K562 (cell line): ENCODE data around the gene ITGA11. TPM values are rescaled to one million over a fixed set of nuclear protein-coding genes. Genes with fewer than 3 reads are reported as not detected.
A peak's percentile ranks its signal among the peaks of the same experiment; 100 is the strongest.

Experiments used
- ARID1B ChIP-seq: fragments of 450-650 bp; IDR thresholded peaks from 2 replicates; pipeline ENCODE4 v1.6.1; 2016; ENCODE audit warnings: antibody characterized with exemption, mild to moderate bottlenecking, inconsistent platforms
- ATF3 ChIP-seq, 2 experiments: fragments of 450-650 bp in 1 of 2; sonication (generic) in 1 of 2; formaldehyde crosslinking in 1 of 2; IDR thresholded peaks in 1 of 2; conservative IDR thresholded peaks in 1 of 2; 2 replicates each; pipeline versions ENCODE4 v1.6.1 to v1.8.1; 2016 to 2023; ENCODE audit warnings: mild to moderate bottlenecking in 2 of 2, moderate library complexity in 2 of 2, inconsistent platforms in 1 of 2, missing genetic modification reagents in 1 of 2
- CBFA2T2 ChIP-seq: fragments of 450-650 bp; conservative IDR thresholded peaks from 2 replicates; pipeline ENCODE4 v1.6.1; 2017; ENCODE audit warnings: mild to moderate bottlenecking
- ETS2 ChIP-seq: IDR thresholded peaks from 2 replicates; pipeline ENCODE4 v1.6.1; 2016; ENCODE audit warnings: borderline replicate concordance, missing genetic modification characterization, mild to moderate bottlenecking, moderate library complexity, missing compliant biosample characterization; ENCODE audit not compliant: poor library complexity, severe bottlenecking
- EZH2 ChIP-seq: IDR thresholded peaks from 2 replicates; pipeline ENCODE4 v1.6.1; 2012; ENCODE audit warnings: low read depth, mild to moderate bottlenecking, inconsistent platforms, low read length, borderline replicate concordance
- FOXP1 ChIP-seq: sonication (generic); formaldehyde crosslinking; IDR thresholded peaks from 2 replicates; pipeline ENCODE4 v1.8.0; 2022; ENCODE audit warnings: mild to moderate bottlenecking, missing genetic modification reagents
- GTF2E2 ChIP-seq: fragments of 200-800 bp; sonication (Bioruptor generic); IDR thresholded peaks from 2 replicates; pipeline ENCODE4 v1.6.1; 2016; ENCODE audit warnings: missing genetic modification characterization, missing compliant biosample characterization
- KAT8 ChIP-seq: fragments of 450-650 bp; IDR thresholded peaks from 2 replicates; pipeline ENCODE4 v1.6.1; 2016; ENCODE audit warnings: low read depth, mild to moderate bottlenecking
- MAZ ChIP-seq, 2 experiments: fragments of 450-650 bp in 1 of 2; sonication (generic) in 1 of 2; formaldehyde crosslinking; IDR thresholded peaks in 1 of 2; conservative IDR thresholded peaks in 1 of 2; 2 replicates each; pipeline versions ENCODE4 v1.4.0 to v1.5.0; 2020; ENCODE audit warnings: mild to moderate bottlenecking in 1 of 2, missing genetic modification reagents in 1 of 2
- NBN ChIP-seq: fragments of 450-650 bp; IDR thresholded peaks from 2 replicates; pipeline ENCODE4 v1.6.1; 2016; ENCODE audit warnings: low read depth, mild to moderate bottlenecking
- PREB ChIP-seq: sonication (generic); formaldehyde crosslinking; IDR thresholded peaks from 2 replicates; pipeline ENCODE4 v1.8.1; 2023; ENCODE audit warnings: mild to moderate bottlenecking, missing genetic modification reagents
- PURB ChIP-seq: sonication (generic); formaldehyde crosslinking; IDR thresholded peaks from 2 replicates; pipeline ENCODE4 v1.9.0; 2021; ENCODE audit warnings: low read depth, mild to moderate bottlenecking, missing genetic modification reagents
- RCOR1 ChIP-seq, 2 experiments: IDR thresholded peaks; 2 replicates each; pipeline ENCODE4 v1.6.1; 2012; ENCODE audit warnings: low read depth in 2 of 2, low read length in 2 of 2, borderline replicate concordance in 1 of 2, improper control_type of control experiment in 1 of 2
- SMAD2 ChIP-seq: fragments of 150-350 bp; IDR thresholded peaks from 2 replicates; pipeline ENCODE4 v1.6.1; 2014; ENCODE audit warnings: low read depth, mild to moderate bottlenecking, low read length
- THRB ChIP-seq: fragments of 450-650 bp; formaldehyde crosslinking; conservative IDR thresholded peaks from 2 replicates; pipeline ENCODE4 v1.4.0; 2022; ENCODE audit warnings: mild to moderate bottlenecking, missing genetic modification characterization
- ZBTB34 ChIP-seq: fragments of 250-450 bp; sonication (Bioruptor Pico); IDR thresholded peaks from 2 replicates; pipeline ENCODE4 v1.8.0; 2021; ENCODE audit warnings: mild to moderate bottlenecking, moderate library complexity
- ZNF165 ChIP-seq: fragments of 250-450 bp; sonication (Bioruptor Pico); IDR thresholded peaks from 2 replicates; pipeline ENCODE4 v1.4.0; 2020; ENCODE audit warnings: borderline replicate concordance
- ZNF212 ChIP-seq: fragments of 450-650 bp; formaldehyde crosslinking; IDR thresholded peaks from 2 replicates; pipeline ENCODE4 v1.4.0; 2020; ENCODE audit warnings: mild to moderate bottlenecking
- ZNF24 ChIP-seq: fragments of 450-650 bp; IDR thresholded peaks from 2 replicates; pipeline ENCODE4 v1.6.1; 2016
- ZNF444 ChIP-seq: fragments of 250-450 bp; sonication (Bioruptor Pico); IDR thresholded peaks from 2 replicates; pipeline ENCODE4 v1.4.0; 2020; ENCODE audit warnings: mild to moderate bottlenecking, moderate library complexity
- ZNF696 ChIP-seq: fragments of 250-450 bp; sonication (Bioruptor Pico); conservative IDR thresholded peaks from 2 replicates; pipeline ENCODE4 v1.4.0; 2020; ENCODE audit warnings: mild to moderate bottlenecking, moderate library complexity
- polyA plus RNA-seq, 8 experiments: library from polyadenylated mRNA; depleted of rRNA in 4 of 8; stranded (reverse) in 5 of 8; unstranded in 3 of 8; fragments of >200 nt; fragmentation: Nextera tagmentation in 2 of 8; fragmentation: Illumina TruSeq in 1 of 8; extraction: Ambion mirVana in 2 of 8; extraction: Trizol in 1 of 8; gene quantifications; 2 replicates each; pipeline versions ENCODE4 v1.2.1 to v1.2.3, GENCODE V29; 2011 to 2014; ENCODE audit warnings: inconsistent platforms in 1 of 8, missing spikeins in 1 of 8
- total RNA-seq, 7 experiments: library from RNA; depleted of rRNA in 6 of 7; stranded (reverse); fragments of >200 nt in 6 of 7; fragmentation: Illumina TruSeq in 2 of 7; extraction: Trizol in 2 of 7; gene quantifications; 2 replicates each; pipeline versions ENCODE4 v1.2.1 to v1.2.3, GENCODE V29; 2011 to 2021; ENCODE audit warnings: low replicate concordance in 1 of 7
- TF ChIP-seq, protein P1 (sequence below): sonication (generic); formaldehyde crosslinking; IDR thresholded peaks from 2 replicates; pipeline ENCODE4 v1.8.0; 2022; ENCODE audit warnings: missing genetic modification reagents, mild to moderate bottlenecking, moderate library complexity, borderline replicate concordance

The ITGA11 gene
- total and polyA plus RNA-seq, 9 of the 15 experiments (the other 6 are each of a cell fraction or from before 2014, with no cell fraction given): 0.01 TPM; not detected in 8

- TF ChIP-seq THRB: peak; percentile 69; the same call in 1 of the 2 replicates
- no peak for TF ChIP-seq ZBTB34 (CRISPR knock-in tag)
- TF ChIP-seq SMAD2: no peak
- TF ChIP-seq ZNF212 (CRISPR knock-in tag): no peak
- no peak for TF ChIP-seq ZNF165 (CRISPR knock-in tag)
- no peak for TF ChIP-seq ARID1B
- TF ChIP-seq, protein P1, sequence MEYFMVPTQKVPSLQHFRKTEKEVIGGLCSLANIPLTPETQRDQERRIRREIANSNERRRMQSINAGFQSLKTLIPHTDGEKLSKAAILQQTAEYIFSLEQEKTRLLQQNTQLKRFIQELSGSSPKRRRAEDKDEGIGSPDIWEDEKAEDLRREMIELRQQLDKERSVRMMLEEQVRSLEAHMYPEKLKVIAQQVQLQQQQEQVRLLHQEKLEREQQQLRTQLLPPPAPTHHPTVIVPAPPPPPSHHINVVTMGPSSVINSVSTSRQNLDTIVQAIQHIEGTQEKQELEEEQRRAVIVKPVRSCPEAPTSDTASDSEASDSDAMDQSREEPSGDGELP (CRISPR knock-in tag): peak; percentile 9; the same call in 1 of the 2 replicates
- no peak for TF ChIP-seq PREB (CRISPR knock-in tag)
- TF ChIP-seq PURB (CRISPR knock-in tag): no peak
- TF ChIP-seq ETS2 (tag): no peak
- no peak for TF ChIP-seq FOXP1 (CRISPR knock-in tag)
- no peak for TF ChIP-seq EZH2
- TF ChIP-seq RCOR1 (IDR thresholded peaks at IDR 0.05; ENCODE audit: borderline replicate concordance in 1 of 2, low read depth in 2 of 2, low read length in 2 of 2): no peak
- TF ChIP-seq ZNF696 (CRISPR knock-in tag): no peak
- TF ChIP-seq GTF2E2 (tag): no peak
- TF ChIP-seq MAZ (CRISPR knock-in tag; conservative IDR thresholded peaks at IDR 0.05 in 1 of 2, IDR thresholded peaks at IDR 0.05 in 1 of 2): no peak
- TF ChIP-seq NBN: no peak
- TF ChIP-seq CBFA2T2: no peak
- peak; percentile 66 for TF ChIP-seq ATF3 (IDR thresholded peaks at IDR 0.05)
- TF ChIP-seq ATF3 (CRISPR knock-in tag; conservative IDR thresholded peaks at IDR 0.05): no peak
- TF ChIP-seq KAT8: no peak
- no peak for TF ChIP-seq ZNF24
- no peak for TF ChIP-seq ZNF444 (CRISPR knock-in tag)
These were observed 153.2 kb downstream of the ITGA11 start (continued) for GRCh38 chr15:68278595-68279405.
